DOHH2 (cell line): ENCODE measurements around the gene DAZAP1.

ENCODE experiments used
- H3F3A ChIP-seq: fragments of 200-600 bp; sonication (generic), shearing (Covaris generic); 2 replicates; pipeline ENCODE4 v1.6.0; 2016; ENCODE audit warnings: antibody characterized with exemption, mild to moderate bottlenecking; ENCODE audit not compliant: control insufficient read depth, insufficient read depth
- H3K27ac ChIP-seq: fragments of 200-600 bp; sonication (generic); 2 replicates; pipeline ENCODE4 v1.5.1; 2014; ENCODE audit warnings: low read depth, mild to moderate bottlenecking, low read length, moderate library complexity
- H3K27me3 ChIP-seq: fragments of 200-600 bp; sonication (generic); 2 replicates; pipeline ENCODE4 v1.6.1; 2014; ENCODE audit warnings: mild to moderate bottlenecking, low read length, mixed read lengths; ENCODE audit not compliant: control insufficient read depth
- H3K36me3 ChIP-seq: fragments of 200-600 bp; sonication (generic); 2 replicates; pipeline ENCODE4 v1.6.1; 2014; ENCODE audit warnings: mild to moderate bottlenecking, low read length, moderate library complexity, mixed read lengths; ENCODE audit not compliant: control insufficient read depth
- H3K4me1 ChIP-seq: fragments of 200-600 bp; sonication (generic); 2 replicates; pipeline ENCODE4 v1.6.1; 2014; ENCODE audit warnings: mild to moderate bottlenecking, low read length, mixed read lengths; ENCODE audit not compliant: control insufficient read depth
- H3K4me2 ChIP-seq: fragments of 200-600 bp; sonication (generic); 2 replicates; pipeline ENCODE4 v1.6.0; 2014; ENCODE audit warnings: mild to moderate bottlenecking, low read length, moderate library complexity
- H3K4me3 ChIP-seq: fragments of 200-600 bp; sonication (generic); 2 replicates; pipeline ENCODE4 v1.5.1; 2014; ENCODE audit warnings: mild to moderate bottlenecking, low read length, mixed read lengths
- H3K79me2 ChIP-seq: fragments of 200-600 bp; sonication (generic); 2 replicates; pipeline ENCODE4 v1.6.1; 2014; ENCODE audit warnings: mild to moderate bottlenecking, low read length, mixed read lengths; ENCODE audit not compliant: control insufficient read depth
- H3K9me2 ChIP-seq: fragments of 200-600 bp; sonication (generic); replicated peaks from 2 replicates; pipeline ENCODE4 v1.6.1; 2014; ENCODE audit warnings: mild to moderate bottlenecking, low read length, mixed read lengths; ENCODE audit not compliant: control insufficient read depth
- H3K9me3 ChIP-seq: fragments of 200-600 bp; sonication (generic); 2 replicates; pipeline ENCODE4 v1.6.1; 2014; ENCODE audit warnings: antibody characterized with exemption, low read length, mixed read lengths; ENCODE audit not compliant: control insufficient read depth, insufficient read depth
- H4K20me1 ChIP-seq: fragments of 200-600 bp; sonication (generic); 2 replicates; pipeline ENCODE4 v1.6.0; 2014; ENCODE audit warnings: low read depth, mild to moderate bottlenecking, antibody characterized with exemption, low read length, moderate library complexity; ENCODE audit not compliant: control insufficient read depth, insufficient read depth
- EZH2phosphoT487 ChIP-seq: fragments of 200-600 bp; sonication (generic); IDR thresholded peaks from 2 replicates; pipeline ENCODE4 v1.6.1; 2017; ENCODE audit warnings: borderline replicate concordance, mild to moderate bottlenecking, antibody characterized with exemption, low read length, moderate library complexity, mixed read lengths
- TF ChIP-seq, protein P1 (sequence below): fragments of 200-600 bp; sonication (generic); IDR thresholded peaks from one replicate; pipeline ENCODE4 v1.5.1; 2014; ENCODE audit warnings: antibody characterized with exemption, mild to moderate bottlenecking, low read depth, low read length; ENCODE audit not compliant: poor library complexity, severe bottlenecking

Gene DAZAP1

DNA sequence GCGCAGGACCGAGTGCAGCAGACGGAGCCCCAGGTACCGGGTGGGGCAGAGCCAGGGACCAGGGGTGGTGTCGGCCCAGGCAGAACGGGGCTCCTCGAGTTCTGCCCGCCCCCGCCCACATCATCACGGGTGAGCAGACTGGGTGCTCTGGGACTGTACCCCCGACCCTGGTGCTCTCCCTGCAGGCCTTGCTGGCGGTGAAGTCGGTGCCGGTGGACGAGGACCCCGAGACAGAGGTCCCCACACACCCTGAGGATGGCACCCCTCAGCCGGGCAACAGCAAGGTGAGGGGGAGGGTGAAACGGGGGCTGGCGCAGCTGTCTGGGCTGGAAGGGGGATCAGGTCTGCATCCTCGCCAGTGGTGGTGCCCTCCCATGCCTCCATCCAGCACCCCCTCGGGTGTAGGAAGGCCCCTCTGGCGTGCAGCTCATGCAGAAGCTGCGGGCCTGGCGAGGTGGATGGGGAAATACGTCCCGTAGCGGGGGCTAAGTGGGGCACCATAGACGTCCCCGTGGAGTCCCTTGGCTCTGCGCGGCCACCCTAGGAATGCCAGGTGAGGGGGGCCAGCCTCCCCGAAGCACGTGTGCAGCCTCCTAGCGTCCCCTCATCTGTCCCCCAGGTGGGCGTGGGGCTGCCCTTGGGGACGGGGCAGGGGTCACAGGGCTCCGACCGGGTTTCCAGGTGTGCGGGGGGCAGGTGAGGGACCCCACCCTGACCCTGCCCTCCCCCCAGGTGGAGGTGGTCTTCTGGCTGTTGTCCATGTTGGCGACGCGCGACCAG, 48.9 kb downstream of the DAZAP1 start:
- H3K4me1 ChIP-seq = peaks cover 27% of the 10 kb centered on the region
- peak overlapping the region; percentile 47; the same call in 1 of the 2 replicates for H3K4me3 ChIP-seq
- H3K36me3 ChIP-seq = no peaks in the 10 kb centered on the region
- peaks cover 2% of the 10 kb centered on the region; the same call in 1 of the 2 replicates for H3K27me3 ChIP-seq
- H3K79me2 ChIP-seq = no peaks in the 10 kb centered on the region
- TF ChIP-seq, protein P1, sequence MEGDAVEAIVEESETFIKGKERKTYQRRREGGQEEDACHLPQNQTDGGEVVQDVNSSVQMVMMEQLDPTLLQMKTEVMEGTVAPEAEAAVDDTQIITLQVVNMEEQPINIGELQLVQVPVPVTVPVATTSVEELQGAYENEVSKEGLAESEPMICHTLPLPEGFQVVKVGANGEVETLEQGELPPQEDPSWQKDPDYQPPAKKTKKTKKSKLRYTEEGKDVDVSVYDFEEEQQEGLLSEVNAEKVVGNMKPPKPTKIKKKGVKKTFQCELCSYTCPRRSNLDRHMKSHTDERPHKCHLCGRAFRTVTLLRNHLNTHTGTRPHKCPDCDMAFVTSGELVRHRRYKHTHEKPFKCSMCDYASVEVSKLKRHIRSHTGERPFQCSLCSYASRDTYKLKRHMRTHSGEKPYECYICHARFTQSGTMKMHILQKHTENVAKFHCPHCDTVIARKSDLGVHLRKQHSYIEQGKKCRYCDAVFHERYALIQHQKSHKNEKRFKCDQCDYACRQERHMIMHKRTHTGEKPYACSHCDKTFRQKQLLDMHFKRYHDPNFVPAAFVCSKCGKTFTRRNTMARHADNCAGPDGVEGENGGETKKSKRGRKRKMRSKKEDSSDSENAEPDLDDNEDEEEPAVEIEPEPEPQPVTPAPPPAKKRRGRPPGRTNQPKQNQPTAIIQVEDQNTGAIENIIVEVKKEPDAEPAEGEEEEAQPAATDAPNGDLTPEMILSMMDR = no peak
- no peak for TF ChIP-seq EZH2phosphoT487
- peaks cover 4% of the 10 kb centered on the region for H4K20me1 ChIP-seq
- no peak overlapping the region for H3K27ac ChIP-seq
- peaks cover 8% of the 10 kb centered on the region; the same call in 1 of the 2 replicates for H3F3A ChIP-seq
- no peaks in the 10 kb centered on the region for H3K9me2 ChIP-seq
- peak overlapping the region; percentile 65 for H3K4me2 ChIP-seq
- no peaks in the 10 kb centered on the region for H3K9me3 ChIP-seq

DNA sequence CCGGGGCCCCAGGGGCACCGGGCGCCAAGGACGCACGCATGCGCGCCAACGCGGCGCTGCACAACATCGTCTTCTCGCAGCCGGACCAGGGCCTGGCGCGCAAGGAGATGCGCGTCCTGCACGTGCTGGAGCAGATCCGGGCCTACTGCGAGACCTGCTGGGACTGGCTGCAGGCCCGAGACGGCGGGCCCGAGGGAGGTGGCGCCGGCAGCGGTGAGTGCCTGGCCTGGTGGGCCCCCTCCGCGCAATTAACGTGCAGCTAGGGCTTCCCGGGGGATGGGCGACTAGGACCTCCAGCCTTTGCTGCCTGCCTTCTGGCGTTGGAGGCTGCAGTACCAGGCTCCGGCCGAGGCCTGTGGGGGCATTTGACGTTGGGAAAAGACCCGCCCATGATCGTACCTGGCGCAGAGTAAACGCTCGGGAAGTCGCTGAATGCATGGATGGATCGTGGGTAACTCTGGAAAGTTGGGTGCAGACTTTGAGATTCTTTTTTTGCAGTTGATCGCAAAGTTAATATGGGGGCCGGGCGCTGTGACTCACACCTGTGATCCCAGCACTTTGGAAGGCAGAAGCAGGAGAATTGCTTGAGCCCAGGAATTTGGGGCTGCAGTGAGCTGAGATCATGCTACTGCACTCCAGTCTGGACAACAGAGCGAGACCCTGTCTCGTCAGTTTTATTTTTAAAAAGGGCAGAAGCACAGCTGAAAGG, 49.8 kb downstream of the DAZAP1 start:
- H3K9me3 ChIP-seq = no peaks in the 10 kb centered on the region
- H3K36me3 ChIP-seq = no peaks in the 10 kb centered on the region
- no peaks in the 10 kb centered on the region for H3K27me3 ChIP-seq
- no peak overlapping the region for H3K27ac ChIP-seq
- H3K79me2 ChIP-seq = no peaks in the 10 kb centered on the region
- TF ChIP-seq, protein P1 = no peak
- no peak overlapping the region for H3K4me2 ChIP-seq
- peaks cover 8% of the 10 kb centered on the region; the same call in 1 of the 2 replicates for H3F3A ChIP-seq
- peaks cover 27% of the 10 kb centered on the region for H3K4me1 ChIP-seq
- H3K4me3 ChIP-seq = no peak overlapping the region
- H3K9me2 ChIP-seq = no peaks in the 10 kb centered on the region
- peaks cover 4% of the 10 kb centered on the region for H4K20me1 ChIP-seq

DNA sequence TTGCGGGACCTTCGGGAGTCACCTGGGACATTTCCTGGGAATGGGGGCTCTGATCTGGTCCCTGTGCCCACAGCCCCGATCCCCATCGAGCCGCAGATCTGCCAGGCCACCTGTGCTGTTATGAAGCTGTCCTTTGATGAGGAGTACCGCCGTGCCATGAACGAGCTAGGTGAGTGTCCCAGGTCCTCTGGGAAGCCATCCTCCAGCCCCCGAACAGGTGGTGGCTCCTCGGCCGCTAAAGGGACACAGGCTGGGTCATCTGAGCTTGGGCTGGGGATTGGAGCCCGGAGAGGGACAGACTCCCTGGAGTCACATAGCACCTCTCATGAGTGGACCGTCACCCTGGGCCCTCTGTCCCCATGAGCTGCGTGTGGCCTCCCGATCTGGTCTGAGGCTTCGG, 50.5 kb downstream of the DAZAP1 start:
- H3K27ac ChIP-seq = no peak overlapping the region
- no peak overlapping the region for H3K4me3 ChIP-seq
- H3K9me3 ChIP-seq = no peaks in the 10 kb centered on the region
- no peak overlapping the region for H3K4me2 ChIP-seq
- no peaks in the 10 kb centered on the region for H3K27me3 ChIP-seq
- no peaks in the 10 kb centered on the region for H3K79me2 ChIP-seq
- H3F3A ChIP-seq = peaks cover 8% of the 10 kb centered on the region; the same call in 1 of the 2 replicates
- TF ChIP-seq, protein P1 = no peak
- no peak for TF ChIP-seq EZH2phosphoT487
- H4K20me1 ChIP-seq = peaks cover 4% of the 10 kb centered on the region
- no peaks in the 10 kb centered on the region for H3K9me2 ChIP-seq
- H3K36me3 ChIP-seq = no peaks in the 10 kb centered on the region
- peaks cover 27% of the 10 kb centered on the region for H3K4me1 ChIP-seq
